Endothelial cell of umbilical vein (primary cell): Measurements from ENCODE around the gene SPARC.

Experiments
- CTCF ChIP-seq, 2 donors: IDR thresholded peaks; 1 replicate in 1 of 2; 2 replicates in 1 of 2; pipeline ENCODE4 v1.5.1; 2011; ENCODE audit warnings: low read length in 2 of 2, mild to moderate bottlenecking in 2 of 2, moderate library complexity in 2 of 2, control low read depth in 1 of 2, inconsistent platforms in 1 of 2, low read depth in 1 of 2; ENCODE audit not compliant: insufficient read depth in 1 of 2; ENCODE audit errors: extremely low read depth in 1 of 2
- EZH2 ChIP-seq: IDR thresholded peaks from 2 replicates; pipeline ENCODE4 v1.6.1; 2012; ENCODE audit warnings: borderline replicate concordance, low read depth, mild to moderate bottlenecking, moderate library complexity, low read length, inconsistent platforms; ENCODE audit not compliant: severe bottlenecking
- GATA2 ChIP-seq: IDR thresholded peaks from 2 replicates; pipeline ENCODE4 v1.7.0; 2011; ENCODE audit warnings: low read depth, mild to moderate bottlenecking, moderate library complexity, mixed read lengths, low read length; ENCODE audit not compliant: insufficient read length, insufficient read depth
- JUN ChIP-seq: IDR thresholded peaks from 2 replicates; pipeline ENCODE4 v1.6.1; 2011; ENCODE audit warnings: borderline replicate concordance, low read depth; ENCODE audit not compliant: insufficient read length, insufficient read depth
- MAX ChIP-seq: IDR thresholded peaks from 2 replicates; pipeline ENCODE4 v1.6.1; 2011; ENCODE audit not compliant: insufficient read depth, insufficient read length
- MYC ChIP-seq: IDR thresholded peaks from one replicate; pipeline ENCODE4 v1.6.1; 2011; ENCODE audit warnings: mild to moderate bottlenecking, low read depth, low read length
- POLR2A ChIP-seq: IDR thresholded peaks from 2 replicates; pipeline ENCODE4 v1.6.1; 2012; ENCODE audit warnings: low read depth, mild to moderate bottlenecking, control low read depth, low read length
- POLR2AphosphoS5 ChIP-seq: IDR thresholded peaks from 2 replicates; pipeline ENCODE4 v1.6.1; 2012; ENCODE audit warnings: low read depth, mild to moderate bottlenecking, control low read depth, low read length, moderate library complexity; ENCODE audit not compliant: insufficient read depth

DNA sequence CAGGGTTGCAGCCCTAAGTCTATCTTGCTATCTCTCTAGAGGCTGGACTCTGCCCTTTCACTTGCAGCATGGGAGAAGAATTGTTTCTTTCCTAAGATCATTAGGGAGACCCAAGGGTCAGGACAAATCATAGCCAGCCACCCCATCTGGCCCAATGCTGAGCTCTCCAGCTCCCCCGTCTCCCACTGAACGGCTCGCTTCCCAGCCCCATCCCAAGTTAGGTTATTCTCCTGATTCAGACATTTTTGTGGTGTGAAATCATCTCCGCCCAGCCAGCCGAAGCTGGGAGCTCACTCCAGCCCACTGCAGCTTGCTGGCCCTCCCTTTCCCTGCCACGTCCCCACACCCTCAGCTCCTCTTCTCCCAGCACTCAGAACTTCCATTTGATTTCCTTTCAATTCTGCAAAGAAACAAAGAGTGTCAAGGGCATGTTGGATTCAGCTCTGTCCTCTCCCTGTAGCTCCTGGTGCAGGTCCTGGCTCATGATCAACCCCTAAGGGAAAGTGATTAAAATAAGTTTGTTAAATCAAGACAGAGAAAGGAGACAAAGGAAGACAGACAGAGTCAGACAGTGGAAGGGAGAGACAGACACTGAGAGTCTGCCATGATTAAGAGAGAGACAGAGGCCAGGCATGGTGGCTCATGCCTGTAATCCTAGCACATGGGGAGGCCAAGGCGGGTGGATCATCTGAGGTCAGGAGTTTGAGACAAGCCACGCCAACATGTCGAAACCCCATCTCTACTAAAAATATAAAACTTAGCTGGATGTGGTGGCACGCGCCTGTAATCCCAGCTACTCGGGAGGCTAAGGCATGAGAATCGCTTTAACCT, 12.6 kb upstream of the SPARC start:
- TF ChIP-seq CTCF (IDR thresholded peaks at IDR 0.05; ENCODE audit: extremely low read depth in 1 of 2, insufficient read depth in 1 of 2, low read depth in 1 of 2, low read length in 2 of 2) (no peak), POLR2A (peak; percentile 62), MAX (no peak), MYC (no peak), POLR2AphosphoS5 (peak; percentile 38), EZH2 (no peak), GATA2 (no peak), JUN (peak; percentile 49)
